Stimulated activated CD4-positive, alpha-beta T cell treated with anti-CD3 and anti-CD28 coated beads, Interleukin-15, amount 100 ng/mL, for 24 hours (primary cell): ENCODE results near the gene PDE9A.
"Not testable (repeated sequence)": the region's sequence is repeated elsewhere in the genome, so short reads cannot be mapped to it uniquely, and the experiment has no call there.

Experiments used
- DNase-seq: peaks from one replicate; pipeline ENCODE4 v3.0.0-alpha.2; 2020

Gene PDE9A

DNA sequence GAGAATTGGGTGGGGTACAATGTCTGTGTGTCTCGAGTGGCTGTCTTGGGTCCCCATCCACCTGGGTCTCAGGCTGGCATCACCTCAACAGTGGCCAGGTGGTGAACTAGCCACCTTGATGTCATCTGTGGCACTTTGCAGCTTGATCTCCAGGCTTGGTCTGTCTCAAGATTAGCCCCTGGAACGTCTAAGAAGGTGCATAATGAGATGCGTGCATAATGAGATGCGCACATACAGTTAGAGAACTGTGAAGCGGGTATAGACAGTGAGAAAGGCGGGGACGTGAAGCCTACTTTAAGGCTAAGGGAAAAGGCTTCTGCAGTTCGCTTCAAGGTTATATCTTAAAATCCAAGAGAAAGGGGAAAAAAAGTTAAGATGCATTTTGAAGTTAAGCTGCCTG lies 127.2 kb downstream of the PDE9A start:
- no peak for DNase-seq

GRCh38 chr21:42781150-42781970 lies 127.9 kb downstream of the PDE9A start:
- no peak for DNase-seq

DNA sequence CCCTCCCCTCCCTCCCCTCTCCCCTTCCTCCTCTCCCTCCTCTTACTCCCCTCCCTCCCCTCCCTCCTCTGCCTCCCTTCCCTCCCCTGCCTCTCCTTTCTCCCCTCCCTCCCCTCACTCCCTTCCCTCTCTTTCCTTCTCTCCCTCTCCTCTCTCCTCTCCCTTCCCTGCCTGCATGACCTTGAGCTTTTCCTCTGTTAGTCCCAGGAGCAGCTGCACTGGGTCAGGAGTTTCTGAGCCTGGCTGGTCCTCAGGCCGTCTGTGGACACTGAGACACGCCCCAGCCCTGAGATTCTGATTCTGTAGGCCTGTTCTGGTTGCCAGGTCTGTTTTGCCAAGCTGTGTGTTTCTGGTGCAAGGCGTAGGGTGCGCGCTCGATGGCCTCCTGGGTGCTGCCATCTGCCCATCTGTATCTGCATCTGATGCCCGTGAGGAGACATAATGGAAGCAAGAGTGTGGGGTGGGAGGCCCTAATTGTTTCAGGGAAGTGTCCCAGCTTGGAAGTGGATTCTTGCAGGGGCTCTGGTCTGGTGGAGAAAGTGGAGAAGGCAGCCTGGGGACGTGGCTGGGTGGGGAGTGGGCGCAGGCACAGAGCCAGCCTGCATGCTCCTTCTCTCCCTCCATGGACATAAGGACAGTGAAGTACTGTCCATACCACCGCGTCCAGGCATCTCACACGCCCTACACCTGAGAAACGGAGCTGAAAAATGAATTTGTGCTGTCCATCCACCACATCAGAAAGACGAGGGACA lies 128.7 kb downstream of the PDE9A start:
- DNase-seq = no peak

- DNase-seq = no peak
Observed at GRCh38 chr21:42782723-42783242, 129.4 kb downstream of the PDE9A start.

GRCh38 chr21:42784276-42784675 lies 130.9 kb downstream of the PDE9A start:
- DNase-seq = peak; percentile 21

GRCh38 chr21:42784896-42785451 lies 131.6 kb downstream of the PDE9A start:
- no peak for DNase-seq

GRCh38 chr21:42785666-42786427 lies 132.4 kb downstream of the PDE9A start:
- DNase-seq = no peak

DNA sequence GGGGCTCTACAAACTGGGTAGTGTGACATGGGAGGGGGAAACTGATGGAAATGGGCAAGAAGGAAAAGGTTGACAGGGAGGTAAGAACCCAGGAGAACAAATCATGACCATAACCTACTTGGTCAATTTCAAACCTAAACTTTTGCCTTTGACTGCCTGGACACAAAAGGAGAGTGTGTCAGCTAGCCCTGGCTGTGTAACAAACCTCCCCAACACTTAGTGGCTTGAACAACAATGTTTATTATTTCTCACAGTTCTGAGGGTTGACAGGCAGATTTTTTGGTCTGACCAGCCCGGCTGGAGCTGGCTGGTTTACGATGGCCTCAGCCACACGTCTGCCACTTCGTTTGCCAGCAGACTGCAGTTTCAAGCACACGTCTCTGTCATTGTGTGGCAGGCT lies 133.5 kb downstream of the PDE9A start:
- DNase-seq = no peak

DNA sequence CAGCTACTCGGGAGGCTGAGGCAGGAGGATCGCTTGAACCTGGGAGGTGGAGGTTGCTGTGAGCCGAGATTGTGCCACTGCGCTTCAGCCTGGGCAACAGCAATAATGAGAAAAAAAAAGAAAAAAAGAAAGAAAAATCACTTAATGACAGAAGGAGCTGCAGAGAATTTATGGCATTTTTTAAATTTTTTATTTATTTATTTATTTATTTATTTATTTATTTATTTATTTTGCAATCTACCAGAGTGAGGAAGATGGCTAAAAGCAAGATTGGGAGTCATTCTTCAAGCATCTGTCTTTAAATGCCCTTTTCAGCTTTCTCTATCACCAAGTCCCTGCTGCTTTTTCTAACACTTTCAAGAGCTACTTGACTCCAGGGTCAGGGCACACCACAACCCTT lies 134.2 kb downstream of the PDE9A start:
- no peak for DNase-seq

GRCh38 chr21:42790520-42791065 lies 137.2 kb downstream of the PDE9A start:
- no peak for DNase-seq

- no peak for DNase-seq
Observed at GRCh38 chr21:42793774-42794173, 140.4 kb downstream of the PDE9A start.

DNA sequence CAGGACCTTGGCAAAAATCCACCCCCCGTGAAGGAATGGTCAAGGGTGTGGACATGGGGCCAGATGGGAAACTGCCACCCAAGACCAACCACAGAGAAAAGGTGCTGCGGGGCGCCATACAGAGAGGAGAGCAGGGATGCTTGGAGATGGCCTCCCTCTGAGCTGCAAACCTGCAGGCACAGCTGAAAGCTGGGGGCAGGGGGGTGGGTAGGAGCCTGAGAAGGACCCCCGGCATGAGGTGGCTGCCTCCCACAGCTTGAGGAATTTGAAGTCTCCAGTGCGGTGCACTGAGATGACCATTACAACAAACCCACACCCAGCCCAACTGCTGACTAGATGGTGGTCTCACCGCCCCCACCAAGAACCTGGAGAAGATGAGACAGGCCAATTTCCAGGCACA lies 141.1 kb downstream of the PDE9A start:
- DNase-seq = no peak

- DNase-seq = no peak
Observed at GRCh38 chr21:42796327-42797062, 143.1 kb downstream of the PDE9A start.

- no peak for DNase-seq
Observed at GRCh38 chr21:42797522-42797921, 144.1 kb downstream of the PDE9A start.

- DNase-seq = no peak
Observed at GRCh38 chr21:42798106-42798505, 144.7 kb downstream of the PDE9A start.

DNA sequence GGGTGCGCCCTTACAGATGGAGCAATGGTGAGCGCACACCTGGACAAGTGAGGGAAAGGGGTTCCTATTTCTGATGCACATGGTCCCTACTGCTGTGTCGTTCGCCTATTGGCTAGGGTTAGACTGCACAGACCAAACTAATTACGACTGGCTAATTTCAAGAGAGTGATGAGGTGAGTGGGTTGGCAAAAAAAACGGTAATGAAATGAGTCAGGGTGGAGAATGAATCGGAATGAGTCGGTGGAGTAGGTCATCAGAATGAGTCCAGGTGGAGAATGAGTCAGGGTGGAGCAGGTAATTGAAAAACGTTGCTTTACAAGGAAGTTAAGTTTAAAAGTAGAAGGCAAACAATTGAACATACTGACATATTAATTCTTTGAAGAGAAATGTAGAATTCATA lies 146.1 kb downstream of the PDE9A start:
- peak; percentile 39 for DNase-seq

DNA sequence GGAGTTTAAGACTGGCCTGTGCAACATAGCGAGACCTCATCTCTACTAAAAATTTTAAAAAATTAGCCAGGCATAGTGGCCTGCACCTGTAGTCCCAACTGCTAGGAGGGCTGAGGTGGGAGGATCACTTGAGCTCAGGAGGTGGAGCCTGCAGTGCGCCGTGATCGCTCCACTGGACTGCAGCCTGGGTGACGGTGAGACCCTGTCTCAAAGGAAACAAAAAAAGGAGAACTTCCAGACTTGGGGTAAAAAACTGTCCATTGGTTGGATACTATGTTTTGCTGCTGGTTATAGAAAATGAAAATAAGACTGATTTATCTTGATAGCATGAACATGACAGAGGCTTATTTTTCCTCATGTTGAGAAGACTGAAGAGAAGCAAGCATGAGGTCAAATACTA lies 146.5 kb downstream of the PDE9A start:
- no peak for DNase-seq

DNA sequence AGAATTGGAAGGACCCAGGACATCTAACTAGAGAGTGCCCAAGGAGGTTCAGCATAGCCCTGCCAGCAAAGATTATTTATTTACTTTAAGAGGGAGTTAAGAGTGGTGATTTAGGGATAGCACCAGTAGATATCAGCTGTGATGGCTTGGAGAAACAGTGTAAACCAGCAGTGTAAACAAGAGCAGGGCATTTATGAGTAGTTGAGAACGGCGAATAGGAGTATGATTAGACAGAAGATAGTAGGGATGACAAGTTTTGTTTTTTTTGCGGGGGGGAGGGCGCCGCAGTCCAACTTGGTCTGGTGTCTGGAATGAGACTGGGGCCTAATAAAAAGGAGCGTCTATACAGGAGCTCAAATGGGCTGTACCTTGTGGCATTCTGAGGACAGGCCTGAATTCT lies 148.2 kb downstream of the PDE9A start:
- not testable (repeated sequence) for DNase-seq

GRCh38 chr21:42806509-42807140 lies 153.2 kb downstream of the PDE9A start:
- DNase-seq = no peak

- DNase-seq = not testable (repeated sequence)
Observed at GRCh38 chr21:42807293-42807895, 154.0 kb downstream of the PDE9A start.
